ENCODE results near the gene MYCT1. TPM values are rescaled to one million over a fixed set of nuclear protein-coding genes. Genes with fewer than 3 reads are reported as not detected.

MYCT1 gene
- total and polyA plus RNA-seq, 2 of the 8 experiments (the other 6 are each of a cell fraction or from before 2014, with no cell fraction given), result 0.39 to 3.3 TPM

- Histone ChIP-seq H3K9me3 (ENCODE audit: insufficient read depth in 2 of 2, low read depth in 1 of 2, low read length in 1 of 2) (no peaks in the 10 kb centered on the region), H2BK15ac (ENCODE audit: low read length) (no peak overlapping the region), H3K4ac (replicated peaks; ENCODE audit: insufficient read length, low read depth, low read length) (no peak overlapping the region), H3K79me1 (ENCODE audit: low read depth, low read length) (no peaks in the 10 kb centered on the region), H3K36me3 (ENCODE audit: control insufficient read depth in 2 of 4, insufficient read depth in 4 of 4, low read length in 3 of 4) (no peaks in the 10 kb centered on the region), H4K8ac (ENCODE audit: extremely low read depth, insufficient read depth, low read length) (no peak overlapping the region), H2BK120ac (replicated peaks; ENCODE audit: low read depth, low read length) (no peak overlapping the region), H2BK5ac (ENCODE audit: low read depth, low read length) (no peak overlapping the region), H2AFZ (ENCODE audit: low read length) (no peak overlapping the region), H3K18ac (ENCODE audit: extremely low read depth, low read length) (no peak overlapping the region), H3K4me3 (ENCODE audit: extremely low read depth in 1 of 4, insufficient read depth in 2 of 4, low read depth in 3 of 4, low read length in 4 of 4) (no peak overlapping the region), H4K5ac (ENCODE audit: insufficient read length, low read depth, low read length) (no peak overlapping the region), H3K14ac (ENCODE audit: insufficient read length) (no peak overlapping the region), H3K56ac (replicated peaks; ENCODE audit: insufficient read length, low read depth, low read length) (no peak overlapping the region), H3K4me2 (ENCODE audit: insufficient read depth in 1 of 2, low read depth in 2 of 2, low read length in 2 of 2) (no peak overlapping the region), H3K79me2 (ENCODE audit: control insufficient read depth in 1 of 2, insufficient read depth in 2 of 2, low read length in 2 of 2) (no peaks in the 10 kb centered on the region), H2BK20ac (ENCODE audit: low read length) (no peak overlapping the region), H3K9ac (replicated peaks in 1 of 4; ENCODE audit: extremely low read depth in 1 of 4, low read depth in 3 of 4, low read length in 3 of 4) (no peak overlapping the region), H4K91ac (replicated peaks; ENCODE audit: insufficient read length, low read length) (no peak overlapping the region), H3K23ac (ENCODE audit: insufficient read length) (no peak overlapping the region), H2BK12ac (ENCODE audit: low read depth, low read length) (no peak overlapping the region), H2AK5ac (ENCODE audit: low read depth, low read length) (no peak overlapping the region), H3K23me2 (ENCODE audit: low read depth, low read length) (no peaks in the 10 kb centered on the region), H3K27ac (ENCODE audit: low read depth, low read length) (no peak overlapping the region), H4K20me1 (replicated peaks in 1 of 2; ENCODE audit: control insufficient read depth in 1 of 2, insufficient read depth in 2 of 2, low read length in 2 of 2) (no peaks in the 10 kb centered on the region), H3K27me3 (replicated peaks in 1 of 4; ENCODE audit: control insufficient read depth in 3 of 4, extremely low read depth in 1 of 4, insufficient read depth in 3 of 4, low read length in 3 of 4) (no peaks in the 10 kb centered on the region), H3K4me1 (replicated peaks in 1 of 4; ENCODE audit: control insufficient read depth in 3 of 4, insufficient read depth in 4 of 4, low read length in 3 of 4) (no peaks in the 10 kb centered on the region)
- FAIRE-seq (no peak), DNase-seq (ENCODE audit: low read depth in 1 of 2, low spot score in 2 of 2) (no peak)
- 95% methylated on average over 7 of the region's 7 CpGs; no CpG with 5 or more reads in 1 of the 2 experiments for WGBS, 2 experiments (ENCODE audit: extremely low coverage in 1 of 2, insufficient coverage in 1 of 2, insufficient read length in 1 of 2, insufficient replicate concordance in 2 of 2, low coverage in 1 of 2, low lambda C conversion rate in 2 of 2, missing lambda C conversion rate in 1 of 2)
- ChIA-PET CTCF (ENCODE audit: partially characterized antibody) (interaction anchor here (0.8 to 1.4 kb wide), 2 partner anchors 9 to 55 kb away, joined by 3 to 4 read pairs; no protein-coding TSS in a partner anchor), POLR2A (ENCODE audit: partially characterized antibody) (no interaction called here)
- no peak for TF ChIP-seq ATF2 (IDR thresholded peaks at IDR 0.05; ENCODE audit: low read length)
- TF ChIP-seq NANOG (IDR thresholded peaks at IDR 0.05; ENCODE audit: insufficient read depth, low read depth, low read length, poor library complexity, severe bottlenecking), result no peak
- TF ChIP-seq TEAD4 (IDR thresholded peaks at IDR 0.05; ENCODE audit: low read depth, low read length), result no peak
Measured at GRCh38 chr6:152769159-152769558, 71.5 kb downstream of the MYCT1 start.
